Duodenal mucosa (tissue), 2 donors: ENCODE data around the gene UBE2H.
A peak's percentile ranks its signal among the peaks of the same experiment; 100 is the strongest.

Experiments
- H3K27ac ChIP-seq: one replicate; pipeline ENCODE4 v1.7.0; 2013; ENCODE audit warnings: low read depth, low read length
- H3K27me3 ChIP-seq, 2 donors: one replicate each; pipeline ENCODE4 v1.7.0; 2013; ENCODE audit warnings: low read length in 2 of 2, control low read depth in 1 of 2; ENCODE audit not compliant: insufficient read depth in 2 of 2, control insufficient read depth in 1 of 2
- H3K36me3 ChIP-seq, 2 donors: one replicate each; pipeline ENCODE4 v1.7.0; 2013; ENCODE audit warnings: low read length in 2 of 2, control low read depth in 1 of 2; ENCODE audit not compliant: insufficient read depth in 2 of 2, control insufficient read depth in 1 of 2
- H3K4me1 ChIP-seq, 2 donors: one replicate each; pipeline ENCODE4 v1.7.0; 2013; ENCODE audit warnings: low read length in 2 of 2, control low read depth in 1 of 2; ENCODE audit not compliant: insufficient read depth in 2 of 2, control insufficient read depth in 1 of 2
- H3K4me3 ChIP-seq, 2 donors: one replicate each; pipeline ENCODE4 v1.7.0; 2013; ENCODE audit warnings: low read length in 2 of 2, low read depth in 1 of 2
- H3K9ac ChIP-seq, 2 donors: one replicate each; pipeline ENCODE4 v1.7.0; 2013; ENCODE audit warnings: low read length in 2 of 2, low read depth in 1 of 2
- H3K9me3 ChIP-seq, 2 donors: one replicate each; pipeline ENCODE4 v1.7.0; 2013; ENCODE audit warnings: low read length in 2 of 2, control low read depth in 1 of 2; ENCODE audit not compliant: control insufficient read depth in 1 of 2

UBE2H gene

DNA sequence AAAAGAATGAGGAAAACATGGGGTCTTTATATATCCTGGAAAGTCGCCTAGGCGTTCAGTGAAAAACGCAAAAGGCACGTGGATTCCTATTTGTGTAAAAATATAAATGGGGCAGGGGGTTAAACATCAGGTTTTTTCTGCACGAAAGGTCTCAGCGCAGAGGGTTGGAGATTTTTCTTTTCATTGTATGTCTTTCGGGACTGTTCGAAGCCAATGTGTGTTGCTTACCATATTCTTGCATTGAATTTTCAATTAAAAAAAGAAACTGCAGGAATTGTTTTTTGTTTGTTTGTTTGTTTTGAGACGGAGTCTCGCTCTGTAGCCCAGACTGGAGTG, 169.2 kb downstream of the UBE2H start:
- peaks cover 34 to 57% of the 10 kb centered on the region in 2 donors for H3K4me1 ChIP-seq
- H3K4me3 ChIP-seq, result no peak overlapping the region
- peaks cover 65 to 67% of the 10 kb centered on the region in 2 donors for H3K27me3 ChIP-seq
- H3K9me3 ChIP-seq, result no peaks in the 10 kb centered on the region
- no peak overlapping the region for H3K9ac ChIP-seq
- H3K27ac ChIP-seq, result no peak overlapping the region
- H3K36me3 ChIP-seq, result no peaks in the 10 kb centered on the region

DNA sequence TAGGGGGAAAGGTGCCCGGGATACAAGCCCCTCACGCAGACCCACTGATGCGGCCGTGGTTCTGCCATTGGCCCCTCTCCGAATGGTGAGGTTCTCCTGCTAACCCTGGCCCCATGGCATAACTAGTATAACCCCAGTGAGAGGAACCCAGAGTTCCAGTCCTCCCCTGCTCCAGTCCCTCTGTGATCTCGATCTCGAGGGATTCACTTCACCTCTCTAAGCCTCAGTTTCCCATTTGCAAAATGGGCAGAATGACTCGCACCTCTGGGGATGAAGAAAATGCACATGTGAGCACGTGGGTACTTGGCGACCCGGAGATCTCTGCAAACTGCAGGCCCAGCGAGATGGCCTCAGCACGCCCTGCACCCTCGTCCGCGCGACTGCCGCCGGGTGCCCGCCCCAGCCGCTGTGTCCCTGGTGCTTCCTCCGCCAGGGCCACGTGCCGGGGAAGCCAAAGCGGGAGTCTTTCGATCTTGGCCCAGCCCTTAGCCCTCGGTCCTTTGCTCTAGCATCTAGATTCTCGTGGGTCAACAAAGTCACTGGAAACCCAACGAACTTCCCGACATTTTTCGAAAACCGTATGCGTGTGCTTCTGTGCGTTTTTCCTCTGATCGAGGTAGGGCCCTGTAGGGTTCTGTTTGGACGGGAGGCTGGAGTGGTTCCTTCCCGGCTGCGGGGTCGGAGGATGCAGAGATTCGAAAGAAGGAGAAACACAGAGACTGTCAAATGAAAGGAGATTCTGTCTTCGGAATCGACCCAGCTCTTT, 169.8 kb downstream of the UBE2H start:
- no peaks in the 10 kb centered on the region for H3K9me3 ChIP-seq
- H3K36me3 ChIP-seq, result no peaks in the 10 kb centered on the region
- no peak overlapping the region for H3K27ac ChIP-seq
- peaks cover 70 to 73% of the 10 kb centered on the region in 2 donors for H3K27me3 ChIP-seq
- no peak overlapping the region for H3K9ac ChIP-seq
- H3K4me1 ChIP-seq, result peaks cover 34 to 61% of the 10 kb centered on the region in 2 donors
- no peak overlapping the region for H3K4me3 ChIP-seq

GRCh38 chr7:129781928-129782817, 170.6 kb downstream of the UBE2H start:
- Histone ChIP-seq H3K4me1 (peaks cover 34 to 61% of the 10 kb centered on the region in 2 donors), H3K27ac (no peak overlapping the region), H3K27me3 (peaks cover 72 to 75% of the 10 kb centered on the region in 2 donors), H3K9me3 (no peaks in the 10 kb centered on the region), H3K9ac (no peak overlapping the region), H3K4me3 (peak overlapping the region in 1 of 2 donors; percentile 3), H3K36me3 (no peaks in the 10 kb centered on the region)

DNA sequence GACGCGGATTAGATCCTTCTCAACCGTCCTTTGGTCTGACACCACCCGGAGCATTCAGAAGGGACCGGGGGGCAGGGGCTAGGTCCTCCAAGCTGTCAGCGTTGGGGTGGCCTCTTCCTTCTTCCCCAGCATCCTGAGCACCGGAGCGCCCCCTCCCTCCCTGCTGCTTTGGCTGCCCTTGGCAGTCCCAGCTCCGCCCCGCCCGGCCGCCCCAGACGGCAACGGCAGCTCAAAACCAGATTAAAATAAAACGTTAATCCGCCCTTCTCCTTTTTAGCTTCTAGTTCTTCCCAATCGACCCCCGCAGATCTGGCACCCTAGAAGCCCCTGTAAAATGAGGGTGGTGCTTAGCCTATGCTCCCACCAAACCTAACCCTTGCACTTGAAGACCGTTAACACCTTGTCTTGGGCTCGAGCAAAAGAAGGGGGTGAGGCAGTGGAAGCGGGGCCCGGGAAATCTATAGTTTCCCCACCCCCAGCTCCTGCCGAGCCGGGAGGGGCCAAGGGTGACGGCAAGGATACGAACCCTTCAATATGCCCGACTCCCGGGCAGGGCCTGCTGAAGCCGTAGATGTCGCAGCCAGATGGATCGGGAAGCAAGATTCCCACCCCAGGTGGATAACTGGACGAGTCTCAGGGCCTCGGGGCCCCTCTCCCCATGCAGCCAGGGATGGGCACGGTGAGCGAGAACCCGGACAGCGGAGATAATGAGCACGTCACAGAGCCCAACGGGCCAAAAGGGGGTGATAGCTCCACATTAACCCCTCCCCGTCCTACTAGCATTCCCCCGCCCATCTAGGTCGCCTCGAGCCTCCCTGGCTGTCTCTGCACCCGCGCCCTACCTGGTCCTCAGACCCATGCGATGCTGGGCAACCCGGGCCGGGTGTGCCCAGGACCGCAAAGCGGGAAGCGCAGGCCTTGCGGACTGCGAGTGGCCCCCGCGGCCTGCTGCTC, 171.5 kb downstream of the UBE2H start:
- Histone ChIP-seq H3K27me3 (peaks cover 71 to 73% of the 10 kb centered on the region in 2 donors), H3K27ac (no peak overlapping the region), H3K4me1 (peaks cover 34 to 61% of the 10 kb centered on the region in 2 donors), H3K36me3 (no peaks in the 10 kb centered on the region), H3K4me3 (peak overlapping the region; percentile 51 to 73), H3K9ac (no peak overlapping the region), H3K9me3 (no peaks in the 10 kb centered on the region)
